ENCODE data around the gene WDR93. TPM values are rescaled to one million over a fixed set of nuclear protein-coding genes. Genes with fewer than 3 reads are reported as not detected.

The WDR93 gene
- total RNA-seq, 1 donor from 2014 or later: 0.16 TPM

GRCh38 chr15:89657686-89658200 is 32.9 kb upstream of the WDR93 start:
- no peak for ATAC-seq (ENCODE audit: low read depth)
- H3K27ac Mint-ChIP-seq: no peak overlapping the region
- no peaks in the 10 kb centered on the region for H3K36me3 Mint-ChIP-seq (ENCODE audit: low read depth)
- no peaks in the 10 kb centered on the region for H3K9me3 Mint-ChIP-seq
- CTCF ChIA-PET: no interaction called here
- no peak for TF ChIP-seq CTCF (IDR thresholded peaks at IDR 0.05)
- H3K4me3 Mint-ChIP-seq: no peak overlapping the region
- intact Hi-C loops (cut with micrococcal nuclease): no loop called here
- POLR2A ChIA-PET: no interaction called here
- H3K27me3 Mint-ChIP-seq: peaks cover 53% of the 10 kb centered on the region
- peaks cover 13% of the 10 kb centered on the region for H3K4me1 Mint-ChIP-seq
- no peak for DNase-seq

GRCh38 chr15:89659295-89659694 is 31.3 kb upstream of the WDR93 start:
- CTCF ChIA-PET: no interaction called here

GRCh38 chr15:89660556-89660955 is 30.1 kb upstream of the WDR93 start:
- Mint-ChIP-seq H3K9me3 (no peaks in the 10 kb centered on the region), H3K4me3 (no peak overlapping the region), H3K4me1 (peaks cover 3% of the 10 kb centered on the region), H3K27me3 (peaks cover 50% of the 10 kb centered on the region), H3K36me3 (ENCODE audit: low read depth) (no peaks in the 10 kb centered on the region), H3K27ac (no peak overlapping the region)
- ChIA-PET CTCF (no interaction called here), POLR2A (no interaction called here)
- no peak for ATAC-seq (ENCODE audit: low read depth)
- intact Hi-C loops (cut with micrococcal nuclease): no loop called here
- TF ChIP-seq CTCF (IDR thresholded peaks at IDR 0.05): no peak
- no peak for DNase-seq

More at GRCh38 chr15:89659295-89659694, 31.3 kb upstream of the WDR93 start:
- TF ChIP-seq CTCF (IDR thresholded peaks at IDR 0.05): no peak
- H3K4me1 Mint-ChIP-seq: peaks cover 9% of the 10 kb centered on the region
- ATAC-seq (ENCODE audit: low read depth) (no peak), DNase-seq (no peak)
- POLR2A ChIA-PET: interaction anchor here (0.5 kb wide), 1 partner anchor 35 kb away, joined by 4 read pairs; no protein-coding TSS in a partner anchor
- H3K4me3 Mint-ChIP-seq: no peak overlapping the region
- H3K27ac Mint-ChIP-seq: no peak overlapping the region
- peaks cover 48% of the 10 kb centered on the region for H3K27me3 Mint-ChIP-seq
- no peaks in the 10 kb centered on the region for H3K9me3 Mint-ChIP-seq
- intact Hi-C loops (cut with micrococcal nuclease): no loop called here
- H3K36me3 Mint-ChIP-seq (ENCODE audit: low read depth): no peaks in the 10 kb centered on the region

- intact Hi-C loops (cut with micrococcal nuclease): no loop called here
- DNase-seq (no peak), ATAC-seq (ENCODE audit: low read depth) (no peak)
- H3K4me3 Mint-ChIP-seq: no peak overlapping the region
- no peaks in the 10 kb centered on the region for H3K9me3 Mint-ChIP-seq
- no peaks in the 10 kb centered on the region for H3K36me3 Mint-ChIP-seq (ENCODE audit: low read depth)
- TF ChIP-seq CTCF (IDR thresholded peaks at IDR 0.05): no peak
- CTCF ChIA-PET: no interaction called here
- no peak overlapping the region for H3K27ac Mint-ChIP-seq
- H3K27me3 Mint-ChIP-seq: peaks cover 45% of the 10 kb centered on the region
- POLR2A ChIA-PET: interaction anchor here (0.6 kb wide), 1 partner anchor 374 kb away, joined by 3 read pairs; no protein-coding TSS in a partner anchor
- H3K4me1 Mint-ChIP-seq: no peaks in the 10 kb centered on the region
Observed at GRCh38 chr15:89662893-89663626, 27.6 kb upstream of the WDR93 start.

DNA sequence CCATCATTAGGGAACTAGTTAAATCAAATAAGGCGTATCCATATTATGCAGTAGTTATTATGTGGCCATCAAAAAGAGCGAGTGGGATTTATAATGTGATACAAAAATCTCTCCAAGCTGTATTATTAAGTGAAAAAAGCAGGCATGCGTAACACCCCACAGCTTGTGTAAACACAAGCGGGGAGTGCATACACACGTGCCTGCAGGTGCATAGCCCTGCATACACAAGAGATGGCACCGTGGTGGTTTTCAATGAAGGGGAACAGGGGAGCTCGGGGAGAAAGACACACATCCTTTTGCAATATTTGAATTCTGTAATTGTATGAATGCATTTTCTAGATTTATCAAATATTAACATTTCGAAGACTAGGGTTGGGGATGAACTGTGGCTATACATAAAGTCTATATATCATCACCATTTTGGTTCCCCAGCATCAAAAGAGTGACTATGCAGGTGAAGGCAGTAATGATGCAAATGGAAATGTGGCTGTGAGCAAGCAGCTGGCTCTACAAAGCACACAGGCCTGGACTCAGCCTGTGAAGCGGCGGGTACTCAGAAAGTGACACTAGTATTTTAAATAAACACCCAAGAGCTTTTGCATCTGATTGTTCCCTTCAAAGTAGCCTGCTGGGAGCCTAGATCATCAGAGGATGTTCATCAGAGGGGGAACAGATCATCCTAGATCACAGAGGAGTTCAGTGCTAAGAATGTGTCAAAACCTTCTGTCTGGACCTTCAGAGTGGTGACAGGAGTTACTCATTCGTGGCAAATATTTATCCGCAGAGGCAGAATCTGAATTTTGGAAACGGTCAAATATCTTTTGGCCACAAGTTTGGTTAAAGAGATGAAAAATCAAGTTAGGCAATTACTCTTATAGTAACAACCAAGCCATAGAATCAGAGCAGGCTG is 25.9 kb upstream of the WDR93 start:
- DNase-seq: no peak
- ATAC-seq (ENCODE audit: low read depth): no peak
- ChIA-PET POLR2A (no interaction called here), CTCF (no interaction called here)
- Mint-ChIP-seq H3K4me3 (no peak overlapping the region), H3K36me3 (ENCODE audit: low read depth) (no peaks in the 10 kb centered on the region), H3K9me3 (no peaks in the 10 kb centered on the region), H3K27ac (no peak overlapping the region), H3K4me1 (no peaks in the 10 kb centered on the region), H3K27me3 (peaks cover 43% of the 10 kb centered on the region)
- intact Hi-C loops (cut with micrococcal nuclease): no loop called here
- TF ChIP-seq CTCF (IDR thresholded peaks at IDR 0.05): no peak

Data from activated B cell treated with CpG ODN at 0.5 μM for 24 hours (primary cell).